Measurements from ENCODE around the gene STK36.

- TF ChIP-seq, protein P1, sequence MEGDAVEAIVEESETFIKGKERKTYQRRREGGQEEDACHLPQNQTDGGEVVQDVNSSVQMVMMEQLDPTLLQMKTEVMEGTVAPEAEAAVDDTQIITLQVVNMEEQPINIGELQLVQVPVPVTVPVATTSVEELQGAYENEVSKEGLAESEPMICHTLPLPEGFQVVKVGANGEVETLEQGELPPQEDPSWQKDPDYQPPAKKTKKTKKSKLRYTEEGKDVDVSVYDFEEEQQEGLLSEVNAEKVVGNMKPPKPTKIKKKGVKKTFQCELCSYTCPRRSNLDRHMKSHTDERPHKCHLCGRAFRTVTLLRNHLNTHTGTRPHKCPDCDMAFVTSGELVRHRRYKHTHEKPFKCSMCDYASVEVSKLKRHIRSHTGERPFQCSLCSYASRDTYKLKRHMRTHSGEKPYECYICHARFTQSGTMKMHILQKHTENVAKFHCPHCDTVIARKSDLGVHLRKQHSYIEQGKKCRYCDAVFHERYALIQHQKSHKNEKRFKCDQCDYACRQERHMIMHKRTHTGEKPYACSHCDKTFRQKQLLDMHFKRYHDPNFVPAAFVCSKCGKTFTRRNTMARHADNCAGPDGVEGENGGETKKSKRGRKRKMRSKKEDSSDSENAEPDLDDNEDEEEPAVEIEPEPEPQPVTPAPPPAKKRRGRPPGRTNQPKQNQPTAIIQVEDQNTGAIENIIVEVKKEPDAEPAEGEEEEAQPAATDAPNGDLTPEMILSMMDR (IDR thresholded peaks at IDR 0.05): no peak
- TF ChIP-seq POLR2A (IDR thresholded peaks at IDR 0.05): no peak
These were observed 48.5 kb downstream of the STK36 start for GRCh38 chr2:218720048-218721041.
